Loucy (cell line): Measurements from ENCODE around the gene PPP2R3B.

Source experiments
- CTCF ChIP-seq: fragments of 200-600 bp; sonication (generic); conservative IDR thresholded peaks from 2 replicates; pipeline ENCODE4 v1.5.1; 2014; ENCODE audit warnings: mild to moderate bottlenecking, antibody characterized with exemption, low read length
- EZH2phosphoT487 ChIP-seq: fragments of 200-600 bp; IDR thresholded peaks from 2 replicates; pipeline ENCODE4 v1.6.1; 2018; ENCODE audit warnings: antibody characterized with exemption, mild to moderate bottlenecking, moderate library complexity, borderline replicate concordance

DNA sequence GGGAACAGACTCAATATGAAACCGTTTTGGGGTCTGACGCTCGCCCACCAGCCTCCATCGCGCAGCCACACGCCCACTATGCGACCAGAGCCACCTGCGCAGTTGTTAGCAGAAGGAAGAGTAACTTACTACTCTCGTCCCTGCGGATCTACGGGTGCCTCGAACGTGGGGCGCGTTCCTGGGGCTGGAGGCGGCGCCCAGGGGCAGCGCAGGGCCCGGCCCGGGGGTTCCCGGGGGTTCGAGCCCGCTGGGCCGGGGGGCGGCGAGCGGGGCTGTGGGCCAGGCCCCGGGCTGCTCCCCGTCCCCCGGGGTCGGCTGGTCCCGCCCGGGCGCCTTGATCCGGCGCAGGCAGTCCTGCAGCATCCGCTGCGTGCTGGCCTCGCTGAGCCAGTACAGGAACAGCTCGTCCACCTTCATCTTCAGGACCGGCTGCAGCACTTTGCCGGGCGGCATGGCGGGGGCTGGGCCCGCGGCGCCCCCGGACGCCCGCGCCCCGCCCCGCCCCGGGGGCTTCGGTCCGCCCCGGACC, 404 bp downstream of the PPP2R3B start:
- TF ChIP-seq EZH2phosphoT487 (no peak), CTCF (no peak)
